Measurements from ENCODE around the gene TPGS2. TPM values are rescaled to one million over a fixed set of nuclear protein-coding genes. Genes with fewer than 3 reads are reported as not detected.

Gene TPGS2
- total and polyA plus RNA-seq, 2 of the 13 experiments (the other 11 are each of a cell fraction or from before 2014, with no cell fraction given), result 73.3 to 137 TPM

- Histone ChIP-seq H3K36me3 (replicated peaks in 1 of 2; ENCODE audit: control insufficient read depth in 1 of 2, insufficient read depth in 2 of 2, low read length in 2 of 2) (no peaks in the 10 kb centered on the region), H3K9ac (ENCODE audit: insufficient read depth, low read depth, low read length) (no peak overlapping the region), H3K27ac (ENCODE audit: extremely low read length, insufficient read depth, low read length) (no peak overlapping the region), H3K4me2 (ENCODE audit: low read depth, low read length) (no peak overlapping the region), H3K79me2 (ENCODE audit: insufficient read depth, low read length) (no peaks in the 10 kb centered on the region), H3K9me3 (ENCODE audit: low read length) (no peaks in the 10 kb centered on the region), H2AFZ (ENCODE audit: low read length) (no peak overlapping the region), H3K4me3 (replicated peaks in 1 of 3; ENCODE audit: insufficient read depth in 1 of 3, low read depth in 2 of 3, low read length in 3 of 3) (no peak overlapping the region), H3K27me3 (ENCODE audit: control insufficient read depth in 1 of 2, insufficient read depth in 2 of 2, low read length in 2 of 2) (0 out of 5 replicates have a peak, but pooled peaks cover 0 to 14% of the 10 kb centered on the region in 2 experiments), H3K4me1 (ENCODE audit: insufficient read depth, low read length) (no peaks in the 10 kb centered on the region), H4K20me1 (ENCODE audit: insufficient read depth, low read length) (no peaks in the 10 kb centered on the region)
- no peak for DNase-seq (ENCODE audit: low spot score)
- 0% methylated on average over 3 of the region's 3 CpGs for WGBS (ENCODE audit: low lambda C conversion rate)
- in situ Hi-C loops (cut with HindIII; ENCODE audit: extremely low pct_ligation_motif_present, low pct_unique_long_range_greater_than_20kb) (no loop called here), intact Hi-C loops (cut with micrococcal nuclease; ENCODE audit: unreplicated experiment) (loop anchor here (1.0 kb wide), 1 partner anchor 129 kb away; no protein-coding TSS in a partner anchor)
- FAIRE-seq, result no peak
- POLR2A ChIA-PET, result no interaction called here
- ATAC-seq, result no peak
- BruUV-seq (replicated peaks), result no TSS peak
- CTCF ChIA-PET (ENCODE audit: low intra/inter-chr PET ratio, low total read pairs), result interaction anchor here (1.6 kb wide), 1 partner anchor 39 kb away, joined by 12 read pairs; no protein-coding TSS in a partner anchor
- TF ChIP-seq ZNF709 (CRISPR knock-in tag; IDR thresholded peaks at IDR 0.05) (no peak), PHF5A (CRISPR knock-in tag; IDR thresholded peaks at IDR 0.05; ENCODE audit: low read depth, unreplicated experiment) (no peak), FLYWCH1 (CRISPR knock-in tag; IDR thresholded peaks at IDR 0.05) (no peak), KLF15 (CRISPR knock-in tag; IDR thresholded peaks at IDR 0.05; ENCODE audit: borderline replicate concordance) (no peak), KMT2A (CRISPR knock-in tag; IDR thresholded peaks at IDR 0.05) (no peak), HNF4A (CRISPR knock-in tag; IDR thresholded peaks at IDR 0.05) (no peak), CHD2 (IDR thresholded peaks at IDR 0.05; ENCODE audit: low read depth, low read length) (no peak), SP4 (CRISPR knock-in tag; IDR thresholded peaks at IDR 0.05) (no peak), FOXA1 (IDR thresholded peaks at IDR 0.05) (no peak), FOXA1 (CRISPR knock-in tag; IDR thresholded peaks at IDR 0.05) (no peak), ARID2 (CRISPR knock-in tag; IDR thresholded peaks at IDR 0.05; ENCODE audit: borderline replicate concordance) (no peak), ZBTB34 (CRISPR knock-in tag; IDR thresholded peaks at IDR 0.05) (no peak), TRAFD1 (CRISPR knock-in tag; IDR thresholded peaks at IDR 0.05; ENCODE audit: borderline replicate concordance) (no peak), GMEB2 (CRISPR knock-in tag; IDR thresholded peaks at IDR 0.05; ENCODE audit: low read depth) (no peak), ZNF292 (CRISPR knock-in tag; IDR thresholded peaks at IDR 0.05; ENCODE audit: borderline replicate concordance, low read depth) (no peak), TAF15 (IDR thresholded peaks at IDR 0.05; ENCODE audit: low read depth, low read length, poor library complexity, severe bottlenecking) (no peak), BRD4 (CRISPR knock-in tag; IDR thresholded peaks at IDR 0.05) (no peak), RAD21 (CRISPR knock-in tag; IDR thresholded peaks at IDR 0.05) (no peak)
These were observed 58.4 kb downstream of the TPGS2 start for GRCh38 chr18:36770315-36770946.
